K562 (cell line): ENCODE measurements around the gene BTLA.

Experiments used
- CBX8 ChIP-seq: fragments of 200-600 bp; sonication (generic); IDR thresholded peaks from 2 replicates; pipeline ENCODE4 v1.6.1; 2012; ENCODE audit warnings: borderline replicate concordance, mixed run types, low read depth, mild to moderate bottlenecking, moderate library complexity, mixed read lengths, low read length, control low read depth, inconsistent platforms; ENCODE audit not compliant: poor library complexity, severe bottlenecking; ENCODE audit errors: extremely low read depth
- CHD2 ChIP-seq: IDR thresholded peaks from 2 replicates; pipeline ENCODE4 v1.6.1; 2011; ENCODE audit warnings: low read depth, low read length
- HNRNPK ChIP-seq: fragments of 200-400 bp; formaldehyde crosslinking; IDR thresholded peaks from one replicate; pipeline ENCODE4 v1.6.1; 2018; ENCODE audit warnings: mild to moderate bottlenecking, low read depth, low read length; ENCODE audit not compliant: poor library complexity, severe bottlenecking
- XRCC4 ChIP-seq: IDR thresholded peaks from one replicate; pipeline ENCODE4 v1.6.1; 2011; ENCODE audit not compliant: insufficient read depth, insufficient read length; ENCODE audit errors: extremely low read depth
- ZNF431 ChIP-seq: sonication (generic); formaldehyde crosslinking; IDR thresholded peaks from 2 replicates; pipeline ENCODE4 v1.8.0; 2022; ENCODE audit warnings: mild to moderate bottlenecking, missing genetic modification reagents

GRCh38 chr3:112514527-112515128 lies 15.4 kb upstream of the BTLA start:
- TF ChIP-seq XRCC4 (no peak), CHD2 (no peak), ZNF431 (CRISPR knock-in tag) (no peak), HNRNPK (no peak), CBX8 (no peak)
